HG02943 (cell line): ENCODE measurements around the gene MPST.

ENCODE experiments used
- ATAC-seq: cut with Tn5 transposase; IDR thresholded peaks from one replicate; pipeline ENCODE4 v1.9.1; 2021; ENCODE audit warnings: mild to moderate bottlenecking, low read depth, moderate library complexity; ENCODE audit not compliant: unreplicated experiment

The MPST gene

DNA sequence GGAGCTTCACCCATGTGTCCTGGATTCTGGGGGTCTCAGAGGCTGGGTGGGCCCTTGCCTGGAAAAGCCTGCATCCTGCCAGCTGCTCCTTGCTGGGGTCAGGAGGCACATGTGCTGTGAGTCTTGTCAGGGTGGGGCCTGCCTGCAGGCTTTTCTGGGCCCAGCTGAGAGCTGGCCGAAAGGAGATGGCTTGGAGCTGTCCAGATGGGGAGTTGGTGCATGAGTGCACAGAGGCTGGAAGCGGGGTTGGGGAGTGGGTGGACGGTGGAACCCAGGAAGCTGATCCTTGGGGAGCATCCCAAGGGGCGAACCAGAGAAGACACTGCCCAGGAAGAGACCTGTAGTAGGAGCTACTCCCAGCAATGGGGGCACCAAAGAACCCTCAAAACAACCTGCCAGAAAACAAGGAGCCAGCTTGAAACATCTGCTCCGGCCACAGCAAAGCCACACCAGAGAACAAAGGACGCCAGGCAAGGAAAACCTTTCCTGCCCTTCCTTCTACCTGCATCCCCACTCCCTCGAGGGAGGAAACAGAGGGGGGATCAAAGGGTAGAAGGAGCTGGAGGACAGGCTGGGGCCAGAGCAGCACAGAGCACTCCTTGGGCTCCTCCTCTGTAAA lies 23.8 kb downstream of the MPST start:
- ATAC-seq = no peak

DNA sequence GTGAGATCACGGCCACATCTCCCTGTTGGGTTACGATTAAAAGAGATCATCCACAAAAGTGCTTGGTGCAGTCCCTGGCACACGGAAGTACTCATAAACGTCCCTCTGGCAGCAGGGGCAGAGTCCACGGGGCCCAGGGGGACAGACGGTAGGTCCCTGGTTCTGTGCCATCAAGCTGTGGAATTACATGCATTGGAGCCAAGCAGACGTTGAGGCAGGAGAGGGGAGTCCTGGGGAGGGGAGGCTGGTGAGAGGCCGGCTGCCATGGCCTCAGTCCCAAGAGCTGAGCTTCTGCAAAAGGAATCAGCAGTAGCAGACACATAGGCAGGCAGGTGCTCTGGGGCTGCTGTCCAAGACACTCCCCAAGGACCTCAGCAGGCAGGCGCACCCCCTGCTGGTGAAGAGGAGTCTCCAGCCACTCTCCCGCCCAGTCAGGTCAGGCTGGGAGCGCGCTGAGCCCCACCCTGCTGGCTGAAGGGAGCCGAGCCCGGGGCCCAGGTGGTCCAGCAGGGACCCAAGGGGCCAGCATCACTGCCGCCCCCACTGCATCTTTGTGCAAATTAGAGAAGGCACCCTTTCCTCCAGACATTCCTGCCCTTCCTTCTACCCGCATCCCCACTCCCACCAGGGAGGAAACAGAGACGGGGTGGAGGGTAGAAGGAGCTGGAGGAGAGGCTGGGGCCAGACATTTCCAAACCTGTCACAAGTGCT lies 24.4 kb downstream of the MPST start:
- no peak for ATAC-seq

DNA sequence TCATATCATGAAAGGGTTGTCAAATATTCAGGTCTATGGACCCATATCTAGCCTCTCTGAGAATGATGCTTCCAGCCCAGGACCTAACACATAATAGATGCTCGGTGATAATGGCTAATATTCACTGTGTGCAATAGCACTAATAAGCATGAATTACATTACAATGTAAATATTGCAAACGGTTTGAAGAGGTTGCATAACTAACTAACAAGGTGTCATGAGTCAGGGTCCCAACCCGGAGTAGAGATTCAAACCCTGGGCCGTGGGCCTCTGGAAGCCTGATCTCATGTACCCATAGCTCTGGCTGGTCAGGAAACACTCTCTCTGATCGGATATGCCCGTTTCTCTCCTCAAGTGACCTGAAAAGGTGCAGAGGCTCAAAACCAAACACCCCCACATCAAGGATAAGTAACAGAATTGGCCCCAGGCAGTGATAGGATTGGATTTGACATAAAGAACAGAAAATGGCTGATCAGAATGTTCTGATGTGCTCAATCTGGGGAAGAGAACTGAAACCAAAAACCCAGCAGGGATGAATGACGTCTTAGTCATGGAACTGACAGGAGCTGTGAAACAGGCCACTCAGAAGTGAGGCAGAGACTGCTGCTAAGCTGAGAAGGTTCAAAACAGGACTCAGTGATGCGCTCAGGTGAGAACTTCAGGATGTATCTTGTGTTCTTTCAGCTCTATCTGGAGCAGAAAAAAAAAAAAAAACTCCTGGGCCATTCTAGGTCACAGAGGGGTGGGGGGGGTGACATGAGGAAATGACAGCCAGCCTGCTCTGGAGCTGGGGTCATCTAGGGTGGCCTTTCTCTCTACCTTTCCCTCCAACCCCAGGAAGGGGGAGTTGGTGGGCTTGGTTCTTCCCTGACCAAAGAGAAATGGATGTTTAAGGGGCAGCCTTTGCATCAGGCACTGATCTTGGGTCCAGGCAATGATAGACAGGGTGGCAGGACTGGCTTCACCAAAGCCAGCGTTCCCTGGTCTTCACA lies 25.4 kb downstream of the MPST start:
- ATAC-seq = no peak

DNA sequence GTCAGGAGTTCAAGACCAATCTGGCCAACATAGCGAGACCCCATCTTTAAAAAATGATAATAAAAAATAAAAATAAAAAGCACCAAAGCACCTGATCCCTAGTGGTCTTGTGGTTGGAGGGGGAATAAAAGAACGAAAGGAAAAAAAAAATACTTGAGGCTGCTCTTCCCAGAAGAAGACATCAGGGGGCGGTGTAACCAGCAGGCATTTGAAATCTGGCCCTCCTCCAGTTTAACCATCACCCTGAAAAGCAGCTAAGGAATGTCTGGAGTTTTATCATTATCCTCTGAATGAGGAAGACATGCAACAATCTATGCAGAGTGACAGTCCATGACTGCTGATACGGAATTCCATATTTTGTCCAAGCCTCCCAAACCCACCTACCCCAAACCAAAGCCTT lies 26.4 kb downstream of the MPST start:
- no peak for ATAC-seq

DNA sequence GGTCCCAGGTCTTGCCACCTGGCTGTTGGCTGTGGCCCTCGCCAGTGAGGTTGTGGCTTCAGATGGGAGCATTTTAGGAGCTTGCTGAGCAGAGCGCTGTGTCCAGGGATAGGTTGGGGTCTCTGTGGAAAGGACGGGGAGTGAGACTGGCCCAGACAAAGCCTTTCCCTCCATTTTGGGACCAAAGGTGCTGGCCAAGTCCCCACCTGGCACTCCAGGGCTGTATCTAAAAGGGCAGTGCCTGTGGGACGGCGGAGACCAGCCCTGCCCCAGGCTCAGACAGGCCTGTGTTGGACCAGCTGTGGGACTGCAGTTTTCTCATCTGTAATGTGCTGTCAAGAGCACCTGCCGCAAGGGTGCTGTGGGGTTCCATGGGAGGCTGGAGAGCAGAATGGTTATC lies 27.0 kb downstream of the MPST start:
- no peak for ATAC-seq

DNA sequence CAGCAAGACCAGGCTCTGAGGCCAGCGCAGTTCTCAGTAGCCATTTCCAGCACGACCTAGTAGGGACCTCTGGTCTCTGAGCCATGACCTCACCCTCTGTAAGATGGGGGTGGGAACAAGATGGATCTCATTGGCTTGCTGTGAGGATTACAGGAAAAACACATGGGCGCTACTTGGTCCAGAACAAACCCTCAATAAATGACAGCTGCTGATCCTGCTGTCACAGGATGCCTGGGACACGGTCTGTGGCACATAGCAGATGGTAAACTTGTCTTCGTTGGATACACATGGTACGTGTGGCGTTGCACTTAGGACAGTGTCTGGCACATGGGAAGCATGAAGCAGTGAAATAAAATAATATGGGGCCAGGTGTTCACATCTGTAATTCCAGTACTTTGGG lies 27.5 kb downstream of the MPST start:
- ATAC-seq = no peak

DNA sequence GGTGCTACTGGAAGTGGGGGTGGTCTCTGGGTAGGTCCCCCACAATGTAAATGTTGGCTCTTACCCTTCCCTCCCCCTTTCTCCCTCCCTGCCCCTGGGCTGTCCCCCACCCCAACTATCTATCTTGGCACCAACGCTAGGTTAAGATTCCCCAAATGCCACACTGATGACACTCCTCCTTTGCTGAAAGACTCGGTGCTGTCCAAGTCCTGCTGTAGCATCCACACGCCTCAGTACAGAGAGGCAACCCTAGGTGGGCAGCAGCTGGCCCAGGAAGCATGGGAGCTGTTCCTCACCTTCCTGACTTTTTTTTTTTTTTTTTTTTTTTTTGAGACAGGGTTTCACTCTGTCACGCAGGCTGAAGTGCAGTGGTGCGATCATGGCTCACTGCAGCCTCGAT lies 28.6 kb downstream of the MPST start:
- ATAC-seq = no peak

DNA sequence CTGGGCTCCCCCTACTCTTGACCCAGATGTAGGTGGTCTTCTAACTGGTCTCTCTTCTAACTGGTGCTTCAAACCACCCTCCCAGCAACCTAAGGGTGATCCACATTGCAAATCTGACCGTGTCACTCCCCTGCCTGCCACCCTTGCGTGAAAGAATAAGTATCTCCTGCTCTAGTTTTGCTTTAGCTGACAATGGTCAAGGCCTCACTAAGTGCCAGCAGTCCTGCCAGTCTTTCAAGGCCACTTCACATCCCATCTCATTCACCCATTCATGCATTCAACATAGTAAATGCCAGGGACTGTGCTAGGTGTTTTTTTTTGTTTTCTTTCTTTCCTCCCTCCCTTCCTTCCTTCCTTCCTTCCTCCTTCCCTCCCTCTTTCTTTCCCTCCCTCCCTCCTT lies 29.7 kb downstream of the MPST start:
- no peak for ATAC-seq

DNA sequence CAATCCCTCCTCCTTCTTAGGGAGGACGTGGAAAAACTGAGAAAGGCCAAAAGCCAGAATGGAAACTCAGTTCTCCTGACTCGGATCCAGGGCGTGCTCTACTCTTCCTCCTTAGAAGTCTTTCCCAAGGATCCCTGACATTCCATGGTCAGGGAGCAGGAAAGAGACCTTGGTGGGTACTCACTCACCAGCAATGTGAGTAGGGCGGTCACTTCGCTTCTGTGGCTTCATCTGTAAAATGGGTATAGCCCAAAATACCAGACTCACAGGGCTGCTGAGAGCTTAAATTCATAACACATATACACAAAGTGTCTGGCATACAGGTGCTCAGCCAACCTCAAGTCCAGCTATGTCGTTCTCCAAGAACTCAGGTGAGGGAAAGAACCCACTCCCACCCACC lies 31.4 kb downstream of the MPST start:
- no peak for ATAC-seq

DNA sequence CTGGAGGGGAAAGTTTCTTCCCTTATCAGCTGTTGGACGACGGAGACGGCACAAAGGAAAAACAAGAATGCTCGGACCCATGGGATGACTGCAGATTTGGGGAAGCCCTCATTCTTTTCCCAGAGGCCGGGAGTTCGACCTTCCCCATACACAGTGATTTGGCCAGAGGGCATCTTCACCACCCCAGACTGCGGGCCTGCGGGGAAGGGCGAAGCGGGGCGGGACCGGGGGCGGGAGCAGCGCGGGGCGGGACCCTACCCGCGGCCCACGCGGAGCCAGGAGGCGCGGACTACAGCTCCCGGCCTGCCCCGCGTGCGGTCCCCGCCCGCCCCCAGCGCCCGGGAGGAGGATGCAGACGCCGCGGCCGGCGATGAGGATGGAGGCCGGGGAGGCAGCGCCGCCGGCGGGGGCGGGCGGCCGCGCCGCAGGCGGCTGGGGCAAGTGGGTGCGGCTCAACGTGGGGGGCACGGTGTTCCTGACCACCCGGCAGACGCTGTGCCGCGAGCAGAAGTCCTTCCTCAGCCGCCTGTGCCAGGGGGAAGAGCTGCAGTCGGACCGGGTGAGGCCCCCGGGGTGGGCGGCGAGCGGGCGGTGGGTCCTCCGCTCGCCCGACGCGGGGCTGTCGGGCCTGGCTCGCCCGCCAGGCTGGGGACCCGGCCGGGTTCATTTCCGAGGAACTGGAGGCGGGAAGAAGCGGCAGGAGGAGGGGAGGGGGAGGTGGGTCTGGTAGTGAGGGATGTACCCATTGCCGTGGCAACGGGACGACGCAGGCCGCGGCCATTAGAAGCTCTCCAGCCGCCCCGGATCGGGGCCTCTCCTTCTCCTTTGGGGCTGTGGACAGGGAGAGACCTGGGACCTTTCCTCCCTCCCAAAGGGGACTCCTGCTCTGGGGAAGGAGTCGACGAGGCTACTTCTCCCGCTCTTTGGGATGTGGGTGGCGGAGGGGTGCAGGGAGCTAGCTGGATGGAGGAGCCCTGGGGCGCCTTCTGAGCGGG lies 32.1 kb downstream of the MPST start, which contains the start of gene KCTD17:
KCTD17 (plus strand) TSS at position 352 of the 995 bp plus-strand sequence; CDS start at position 371, 19 bp downstream.
- no peak for ATAC-seq

DNA sequence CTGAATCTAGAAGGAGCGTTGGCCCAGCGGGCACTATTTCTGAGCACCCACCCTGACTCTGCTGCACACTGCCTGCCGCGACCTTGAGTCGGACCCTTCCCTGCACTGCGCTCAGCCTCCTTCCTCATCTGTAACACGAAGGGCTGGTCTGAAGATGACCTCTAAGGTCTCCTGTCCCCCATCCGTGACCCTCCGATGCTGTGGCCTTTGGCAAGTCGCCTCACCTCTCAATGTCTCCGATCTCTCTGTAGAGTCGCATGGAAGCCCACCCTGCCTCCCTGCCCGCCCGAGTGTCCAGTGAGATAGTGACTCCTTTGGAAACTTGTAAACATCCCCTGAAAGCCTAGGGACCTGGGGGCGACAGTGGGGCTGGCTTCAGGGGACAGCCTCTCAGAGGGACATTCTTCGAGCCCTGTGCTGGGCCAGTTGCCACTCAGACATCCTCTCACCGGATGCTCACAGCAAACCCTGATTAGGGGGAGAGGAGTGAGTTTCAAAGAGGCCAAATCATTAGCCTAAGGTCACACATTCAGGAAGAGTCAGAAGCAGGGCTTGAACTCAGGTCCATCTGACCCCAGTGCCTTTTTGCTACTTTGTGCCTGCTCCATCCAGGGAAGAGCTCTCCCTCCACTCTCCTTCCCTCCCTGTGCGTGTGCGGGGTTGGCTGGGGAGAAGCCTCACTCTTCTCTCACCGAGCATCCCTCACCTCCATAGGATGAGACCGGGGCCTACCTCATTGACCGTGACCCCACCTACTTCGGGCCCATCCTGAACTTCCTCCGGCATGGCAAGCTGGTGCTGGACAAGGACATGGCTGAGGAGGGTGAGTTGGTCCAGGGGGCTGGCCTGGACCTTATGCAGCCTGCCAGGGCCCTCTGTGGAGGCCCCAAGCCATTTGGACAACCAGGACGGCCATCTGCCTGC lies 33.1 kb downstream of the MPST start:
- ATAC-seq = no peak

DNA sequence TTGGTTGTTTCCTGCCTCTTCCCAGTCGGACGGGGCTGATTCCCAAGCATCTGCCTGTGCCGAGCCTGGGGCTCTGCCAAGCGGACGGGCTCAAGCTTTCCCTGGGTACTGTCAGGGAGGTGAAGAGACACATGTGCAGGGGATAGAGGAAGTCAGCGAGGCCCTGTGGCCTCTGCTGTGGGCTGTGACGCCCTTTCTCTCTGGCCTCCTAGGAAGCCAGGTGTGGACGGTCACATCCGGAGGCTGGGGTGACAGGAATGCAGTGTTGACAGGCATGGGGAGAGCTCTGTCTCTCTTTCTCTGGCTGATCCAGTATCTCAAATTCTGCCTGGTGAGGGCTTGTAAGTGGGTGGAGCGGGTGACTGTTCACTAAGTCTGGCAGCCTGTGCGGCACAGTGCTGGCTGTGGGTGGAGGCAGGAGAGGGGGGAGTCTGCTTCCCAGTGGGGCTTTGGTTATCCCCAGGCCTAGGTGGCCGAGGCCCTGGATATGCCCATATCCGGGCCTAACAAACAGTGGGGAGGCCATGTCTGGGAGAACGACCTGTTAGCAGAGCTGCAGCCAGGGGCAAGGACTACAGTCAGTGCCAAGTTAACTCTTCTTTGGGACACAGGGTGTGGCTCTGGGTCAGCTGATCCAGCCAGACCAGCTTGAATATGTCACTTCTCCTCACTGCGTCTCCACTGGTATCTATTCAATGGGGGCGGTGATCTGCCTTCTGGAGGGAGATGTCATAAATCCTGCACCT lies 33.9 kb downstream of the MPST start:
- no peak for ATAC-seq

DNA sequence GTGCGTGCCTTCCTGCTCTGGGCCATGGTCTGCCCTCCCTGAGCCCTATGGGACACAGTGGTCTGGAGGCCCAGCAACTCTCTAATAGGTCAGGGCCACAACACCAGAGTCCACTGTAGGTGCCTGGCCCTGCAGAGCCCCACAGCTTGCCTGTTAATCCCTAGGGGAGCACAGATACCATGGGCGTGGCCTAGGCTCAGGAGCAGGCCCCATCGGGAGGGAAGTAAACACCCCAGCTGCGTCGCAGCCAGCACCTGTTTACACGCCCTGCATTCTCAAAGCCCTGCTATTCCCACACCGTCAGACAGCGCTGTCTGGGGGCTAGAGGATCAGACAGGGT lies 34.5 kb downstream of the MPST start:
- no peak for ATAC-seq

DNA sequence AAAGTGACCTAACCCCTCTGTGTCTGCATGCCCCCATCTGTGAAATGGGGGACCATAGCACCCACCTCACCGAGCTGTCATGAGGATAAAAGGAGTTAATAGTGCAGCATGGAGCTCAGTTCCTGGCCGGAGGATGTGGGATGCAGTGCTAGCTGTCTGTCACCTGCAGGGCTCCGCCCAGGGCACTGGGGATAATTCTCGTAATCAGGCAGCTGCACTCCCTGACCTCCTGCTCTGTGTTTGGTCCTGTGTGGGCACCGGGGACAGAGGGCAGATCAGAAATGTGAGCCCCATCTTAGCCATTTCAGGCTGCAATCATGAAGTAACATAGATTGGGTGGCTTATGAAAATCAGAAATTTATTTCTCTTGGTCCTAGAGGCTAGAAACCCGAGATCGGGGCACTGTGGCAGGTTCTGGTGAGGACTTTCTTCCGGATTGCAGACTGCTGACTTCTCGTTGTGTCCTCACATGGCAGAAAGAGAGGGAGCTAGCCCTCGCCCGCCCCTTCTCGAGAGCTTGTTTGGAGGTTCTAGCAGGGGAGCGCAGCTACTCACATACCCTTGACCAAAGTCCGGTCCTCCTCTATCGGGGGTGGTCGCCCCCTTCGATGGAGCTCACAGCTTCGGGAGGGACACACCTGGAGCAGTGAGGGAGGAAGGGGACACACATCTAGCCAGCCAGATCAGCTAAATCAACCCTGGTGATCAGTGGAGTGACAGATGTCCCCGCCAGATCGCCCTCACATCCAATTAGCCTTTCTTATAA lies 35.2 kb downstream of the MPST start:
- no peak for ATAC-seq

DNA sequence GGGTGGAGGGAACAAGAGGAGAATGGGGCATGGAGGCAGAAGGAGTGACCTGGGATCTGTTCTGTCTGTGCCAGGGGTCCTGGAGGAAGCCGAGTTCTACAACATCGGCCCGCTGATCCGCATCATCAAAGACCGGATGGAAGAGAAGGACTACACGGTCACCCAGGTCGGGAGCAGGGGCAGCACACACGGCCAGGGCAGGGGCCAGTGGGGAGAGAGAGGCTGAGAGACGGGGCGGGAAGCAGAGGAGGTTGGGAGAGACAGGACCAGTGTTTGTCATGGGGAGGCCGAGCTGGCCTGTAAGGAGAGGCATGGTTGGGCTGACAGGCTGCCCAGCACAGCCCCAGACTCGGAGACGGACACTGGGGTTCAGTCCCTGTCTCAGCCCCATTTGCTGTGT lies 36.7 kb downstream of the MPST start:
- ATAC-seq = no peak

DNA sequence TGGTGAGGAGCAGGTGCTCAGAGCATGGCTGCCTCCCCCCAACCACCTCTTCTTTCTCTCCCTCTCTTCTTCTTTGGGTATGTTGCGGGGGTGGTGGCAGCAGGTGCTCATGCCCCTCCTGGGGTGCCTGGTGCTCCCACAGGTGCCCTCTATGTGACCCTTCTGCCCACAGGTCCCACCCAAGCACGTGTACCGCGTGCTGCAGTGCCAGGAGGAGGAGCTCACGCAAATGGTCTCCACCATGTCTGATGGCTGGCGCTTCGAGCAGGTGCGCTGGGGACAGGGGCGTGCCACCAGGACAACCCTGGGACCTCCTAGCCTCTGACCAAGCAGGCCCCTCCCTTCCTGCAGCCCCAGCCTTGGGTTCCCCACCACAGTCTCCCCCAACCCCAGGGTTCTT lies 37.7 kb downstream of the MPST start:
- ATAC-seq = no peak

DNA sequence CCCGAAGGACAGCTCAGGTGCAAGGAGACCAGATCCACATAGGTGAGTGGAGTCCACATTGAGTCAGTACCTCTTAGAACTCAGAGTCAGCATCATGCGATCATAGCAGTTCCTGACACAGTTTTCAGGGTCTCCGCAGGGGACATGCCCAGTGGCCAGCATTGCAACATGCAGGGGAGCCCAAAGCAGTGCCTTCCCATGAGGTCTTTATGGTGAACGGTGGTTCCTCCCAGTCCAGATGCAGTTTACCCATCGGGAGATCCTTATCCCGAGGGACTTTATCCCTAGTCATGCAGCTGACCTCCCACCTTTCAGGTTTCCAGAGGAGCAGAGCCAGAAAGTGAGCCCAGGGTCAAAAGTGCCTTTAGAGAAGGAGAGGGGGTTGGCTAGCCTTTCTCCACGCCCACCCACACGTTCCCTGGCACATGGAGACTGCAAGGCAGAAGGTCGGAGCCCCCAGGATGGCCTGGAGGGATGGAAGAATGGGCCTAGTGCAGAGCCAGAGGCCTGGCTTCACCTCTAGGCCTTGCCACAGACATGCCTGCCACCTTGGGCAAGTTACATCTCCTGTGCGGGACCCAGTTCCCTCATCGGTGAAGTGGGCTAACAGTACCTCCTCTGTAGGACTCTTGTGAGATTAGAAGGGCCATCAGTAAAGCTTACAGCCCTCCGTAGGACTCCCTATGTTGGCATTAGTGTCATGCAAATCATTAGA lies 38.4 kb downstream of the MPST start:
- no peak for ATAC-seq
